Brain microvascular endothelial cell (primary cell): ENCODE data around the gene FLRT1.

Source experiments
- DNase-seq: peaks from one replicate; pipeline ENCODE4 v3.0.0-alpha.2; 2020
- H3K27ac ChIP-seq: fragments of 250-450 bp; sonication (Bioruptor Pico); 2 replicates; pipeline ENCODE4 v1.5.1; 2020; ENCODE audit warnings: mild to moderate bottlenecking, moderate library complexity
- H3K27me3 ChIP-seq: fragments of 250-450 bp; sonication (Bioruptor Pico); replicated peaks from 2 replicates; pipeline ENCODE4 v1.5.1; 2020; ENCODE audit warnings: mild to moderate bottlenecking
- H3K36me3 ChIP-seq: fragments of 250-450 bp; sonication (Bioruptor Pico); replicated peaks from 2 replicates; pipeline ENCODE4 v1.5.1; 2020; ENCODE audit warnings: mild to moderate bottlenecking
- H3K4me3 ChIP-seq: 2 replicates; pipeline ENCODE4 v1.5.1; 2011; ENCODE audit warnings: low read depth, mild to moderate bottlenecking, control low read depth, low read length, moderate library complexity
- CTCF ChIP-seq: IDR thresholded peaks from 2 replicates; pipeline ENCODE4 v1.5.1; 2011; ENCODE audit warnings: low read depth, mild to moderate bottlenecking, moderate library complexity, low read length, control low read depth, inconsistent platforms; ENCODE audit errors: missing control alignments
- in situ Hi-C: cut with HindIII; loops from 2 replicates; pipeline ENCODE4 v1.10.0; 2017; ENCODE audit warnings: low sequenced_read_pairs, low pct_ligation_motif_present

The FLRT1 gene

GRCh38 chr11:64069401-64070313 is 33.9 kb downstream of the FLRT1 start:
- Histone ChIP-seq H3K4me3 (no peak overlapping the region), H3K27ac (no peak overlapping the region), H3K27me3 (peaks cover 2% of the 10 kb centered on the region), H3K36me3 (no peaks in the 10 kb centered on the region)
- DNase-seq = no peak
- TF ChIP-seq CTCF = no peak
- in situ Hi-C loops = no loop called here

GRCh38 chr11:64070314-64070681 is 34.6 kb downstream of the FLRT1 start:
- H3K36me3 ChIP-seq = no peaks in the 10 kb centered on the region
- no peak for TF ChIP-seq CTCF

GRCh38 chr11:64071849-64072248 is 36.1 kb downstream of the FLRT1 start:
- Histone ChIP-seq H3K27me3 (peaks cover 2% of the 10 kb centered on the region), H3K27ac (no peak overlapping the region), H3K4me3 (no peak overlapping the region), H3K36me3 (no peaks in the 10 kb centered on the region)
- no peak for TF ChIP-seq CTCF
- in situ Hi-C loops = no loop called here
- DNase-seq = no peak

More at GRCh38 chr11:64070314-64070681, 34.6 kb downstream of the FLRT1 start:
- H3K27ac ChIP-seq = no peak overlapping the region
- no peak for DNase-seq
- H3K27me3 ChIP-seq = peaks cover 2% of the 10 kb centered on the region
- in situ Hi-C loops = no loop called here
- H3K4me3 ChIP-seq = no peak overlapping the region

- Histone ChIP-seq H3K36me3 (no peaks in the 10 kb centered on the region), H3K4me3 (no peak overlapping the region), H3K27ac (no peak overlapping the region), H3K27me3 (peaks cover 2% of the 10 kb centered on the region)
- TF ChIP-seq CTCF = no peak
- no peak for DNase-seq
- in situ Hi-C loops = no loop called here
Measured at GRCh38 chr11:64072403-64072802, 36.7 kb downstream of the FLRT1 start.

GRCh38 chr11:64072871-64073270 is 37.1 kb downstream of the FLRT1 start:
- in situ Hi-C loops = no loop called here
- no peak for TF ChIP-seq CTCF
- no peak for DNase-seq

More at GRCh38 chr11:64072871-64073270, 37.1 kb downstream of the FLRT1 start:
- Histone ChIP-seq H3K27ac (no peak overlapping the region), H3K36me3 (no peaks in the 10 kb centered on the region), H3K4me3 (no peak overlapping the region), H3K27me3 (peaks cover 2% of the 10 kb centered on the region)
